ENCODE results near the gene DNASE1L1. TPM values are rescaled to one million over a fixed set of nuclear protein-coding genes. Genes with fewer than 3 reads are reported as not detected.
"Not testable (repeated sequence)": the region's sequence is repeated elsewhere in the genome, so short reads cannot be mapped to it uniquely, and the experiment has no call there.

The DNASE1L1 gene
- total RNA-seq, 3 donors from 2014 or later, result 18.1 to 30.8 (median 25.6) TPM

DNA sequence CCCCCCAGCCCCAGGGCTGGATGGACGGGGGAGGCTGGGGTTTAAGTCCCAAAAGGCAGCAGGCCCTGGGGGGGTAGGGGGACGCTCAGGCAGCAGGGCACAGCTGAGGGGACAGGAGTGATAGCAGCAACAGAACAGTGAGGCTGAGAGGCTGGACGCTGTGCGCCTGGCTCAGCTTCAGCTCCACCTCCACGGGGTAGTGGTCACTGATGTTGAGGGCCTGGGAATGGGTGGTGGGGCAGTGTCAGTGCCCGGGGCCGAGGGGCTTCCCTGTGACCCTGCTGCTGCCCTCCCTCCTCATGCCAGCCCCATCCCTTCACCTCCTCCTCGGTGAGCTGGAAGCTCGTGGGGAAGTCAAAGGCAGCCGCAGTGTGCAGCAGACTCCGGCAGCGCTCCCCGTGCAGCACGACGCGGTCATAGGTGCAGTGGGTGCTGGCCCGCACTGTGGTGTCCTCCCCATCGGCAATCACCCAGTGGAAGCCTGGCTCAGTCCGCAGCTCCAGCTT, 6.4 kb downstream of the DNASE1L1 start:
- peaks cover 4% of the 10 kb centered on the region for H3K4me1 ChIP-seq (ENCODE audit: low read depth)
- TF ChIP-seq, protein P1, sequence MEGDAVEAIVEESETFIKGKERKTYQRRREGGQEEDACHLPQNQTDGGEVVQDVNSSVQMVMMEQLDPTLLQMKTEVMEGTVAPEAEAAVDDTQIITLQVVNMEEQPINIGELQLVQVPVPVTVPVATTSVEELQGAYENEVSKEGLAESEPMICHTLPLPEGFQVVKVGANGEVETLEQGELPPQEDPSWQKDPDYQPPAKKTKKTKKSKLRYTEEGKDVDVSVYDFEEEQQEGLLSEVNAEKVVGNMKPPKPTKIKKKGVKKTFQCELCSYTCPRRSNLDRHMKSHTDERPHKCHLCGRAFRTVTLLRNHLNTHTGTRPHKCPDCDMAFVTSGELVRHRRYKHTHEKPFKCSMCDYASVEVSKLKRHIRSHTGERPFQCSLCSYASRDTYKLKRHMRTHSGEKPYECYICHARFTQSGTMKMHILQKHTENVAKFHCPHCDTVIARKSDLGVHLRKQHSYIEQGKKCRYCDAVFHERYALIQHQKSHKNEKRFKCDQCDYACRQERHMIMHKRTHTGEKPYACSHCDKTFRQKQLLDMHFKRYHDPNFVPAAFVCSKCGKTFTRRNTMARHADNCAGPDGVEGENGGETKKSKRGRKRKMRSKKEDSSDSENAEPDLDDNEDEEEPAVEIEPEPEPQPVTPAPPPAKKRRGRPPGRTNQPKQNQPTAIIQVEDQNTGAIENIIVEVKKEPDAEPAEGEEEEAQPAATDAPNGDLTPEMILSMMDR (IDR thresholded peaks at IDR 0.05), result no peak
- H3K9me3 ChIP-seq, result no peaks in the 10 kb centered on the region
- DNase-seq (no peak), ATAC-seq (no peak)
- H3K4me3 ChIP-seq, result no peak overlapping the region
- intact Hi-C loops (cut with DNase I, micrococcal nuclease), result no loop called here
- H3K36me3 ChIP-seq (ENCODE audit: low read depth), result no peaks in the 10 kb centered on the region

GRCh38 chrX:154401918-154402621, 7.0 kb downstream of the DNASE1L1 start:
- H3K36me3 ChIP-seq (ENCODE audit: low read depth), result no peaks in the 10 kb centered on the region
- TF ChIP-seq, protein P1 (IDR thresholded peaks at IDR 0.05), result no peak
- ATAC-seq (no peak), DNase-seq (no peak)
- no peaks in the 10 kb centered on the region for H3K9me3 ChIP-seq
- intact Hi-C loops (cut with DNase I, micrococcal nuclease), result no loop called here
- H3K4me1 ChIP-seq (ENCODE audit: low read depth), result peaks cover 4% of the 10 kb centered on the region
- H3K4me3 ChIP-seq, result no peak overlapping the region

DNA sequence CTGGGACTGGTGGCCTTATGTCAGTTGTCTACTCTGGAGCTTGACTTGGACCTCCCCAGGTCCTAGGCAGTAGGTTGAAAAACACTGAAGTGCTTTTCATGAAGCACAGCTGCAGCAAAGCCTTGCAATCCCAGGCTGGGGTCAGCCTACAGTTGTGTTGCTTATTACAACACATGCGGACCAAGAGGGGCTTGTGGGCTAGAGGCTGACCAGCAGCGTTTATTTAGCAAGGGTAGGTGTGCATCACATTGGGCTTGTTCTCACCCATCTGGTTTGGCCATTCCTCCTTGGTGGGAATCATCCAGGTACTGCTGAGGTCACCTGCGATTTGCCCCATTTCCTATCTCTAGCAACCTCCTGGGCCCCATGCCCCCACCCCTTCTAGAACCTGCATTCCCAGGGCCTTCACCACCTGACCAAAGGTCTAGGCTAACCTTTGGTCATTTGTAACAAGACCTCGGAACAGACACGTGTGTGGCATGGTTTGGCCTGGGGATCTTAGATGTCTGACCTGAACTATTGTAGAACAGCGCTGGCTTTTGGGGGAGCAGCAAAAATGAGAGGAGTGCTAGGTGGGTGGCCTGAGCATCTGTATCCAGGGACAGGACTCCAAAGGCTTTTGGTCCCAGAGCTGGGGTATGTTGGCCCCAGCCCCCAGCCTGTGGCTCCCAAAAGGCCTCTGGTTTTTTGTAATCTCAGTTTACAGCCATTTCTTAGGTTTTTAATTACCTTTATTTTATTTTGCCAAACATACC, 7.8 kb downstream of the DNASE1L1 start:
- DNase-seq (no peak), ATAC-seq (no peak)
- Histone ChIP-seq H3K9me3 (no peaks in the 10 kb centered on the region), H3K4me1 (ENCODE audit: low read depth) (peaks cover 4% of the 10 kb centered on the region), H3K4me3 (no peak overlapping the region), H3K36me3 (ENCODE audit: low read depth) (no peaks in the 10 kb centered on the region)
- intact Hi-C loops (cut with DNase I, micrococcal nuclease), result no loop called here
- TF ChIP-seq, protein P1 (IDR thresholded peaks at IDR 0.05), result no peak

DNA sequence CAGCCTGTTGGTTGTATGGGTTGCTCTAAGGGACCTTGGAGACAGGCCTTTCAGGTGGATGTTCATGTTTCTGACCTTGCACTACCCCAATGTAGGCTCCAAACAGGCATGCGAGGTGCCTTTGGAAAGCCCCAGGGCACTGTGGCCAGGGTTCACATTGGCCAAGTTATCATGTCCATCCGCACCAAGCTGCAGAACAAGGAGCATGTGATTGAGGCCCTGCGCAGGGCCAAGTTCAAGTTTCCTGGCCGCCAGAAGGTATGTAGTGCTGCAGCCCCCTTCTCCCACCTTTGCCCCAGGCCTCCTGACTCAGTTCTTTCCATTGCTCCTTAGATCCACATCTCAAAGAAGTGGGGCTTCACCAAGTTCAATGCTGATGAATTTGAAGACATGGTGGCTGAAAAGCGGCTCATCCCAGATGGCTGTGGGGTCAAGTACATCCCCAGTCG, 8.7 kb downstream of the DNASE1L1 start:
- H3K4me1 ChIP-seq (ENCODE audit: low read depth); DNase-seq; H3K9me3 ChIP-seq; intact Hi-C loops (cut with DNase I, micrococcal nuclease); ATAC-seq; H3K36me3 ChIP-seq (ENCODE audit: low read depth); H3K4me3 ChIP-seq: not testable (repeated sequence)

- Histone ChIP-seq H3K4me1 (ENCODE audit: low read depth) (peaks cover 4% of the 10 kb centered on the region), H3K9me3 (no peaks in the 10 kb centered on the region), H3K36me3 (ENCODE audit: low read depth) (no peaks in the 10 kb centered on the region), H3K4me3 (no peak overlapping the region)
- TF ChIP-seq, protein P1 (IDR thresholded peaks at IDR 0.05), result no peak
- ATAC-seq (no peak), DNase-seq (no peak)
- intact Hi-C loops (cut with DNase I, micrococcal nuclease), result no loop called here
Measured at GRCh38 chrX:154399527-154400368, 9.3 kb downstream of the DNASE1L1 start.
